Amniotic stem cell (primary cell): ENCODE measurements around the gene DNAJB6.

Experiments used
- DNase-seq: peaks from one replicate; lab custom pipeline; 2025; lab: John Stamatoyannopoulos, UW

The DNAJB6 gene

DNA sequence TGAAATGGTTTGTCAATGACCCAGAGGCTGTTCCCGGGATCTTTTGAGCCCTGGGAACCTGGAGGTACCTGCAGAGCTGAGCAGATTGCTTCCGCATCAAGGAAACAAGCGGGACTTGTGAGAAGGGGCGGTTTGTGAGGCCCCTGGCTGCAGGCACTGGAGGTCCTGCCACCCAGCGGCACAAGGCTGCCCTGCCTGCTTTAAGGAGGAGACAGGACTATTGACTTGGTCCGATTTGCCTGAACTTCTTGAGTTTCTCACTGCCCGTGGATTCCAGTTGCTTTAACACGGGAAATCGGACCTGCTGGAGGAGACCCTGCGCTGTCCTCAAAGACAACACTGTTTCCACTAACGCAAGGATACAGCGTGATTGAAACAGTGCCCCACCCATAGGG is 130.1 kb downstream of the DNAJB6 start:
- DNase-seq = no peak
